HepG2 (cell line): ENCODE data around the gene REPIN1. TPM values are rescaled to one million over a fixed set of nuclear protein-coding genes. Genes with fewer than 3 reads are reported as not detected.
A peak's percentile ranks its signal among the peaks of the same experiment; 100 is the strongest.

Experiments
- HDAC2 ChIP-seq: sonication (generic); formaldehyde crosslinking; IDR thresholded peaks from 2 replicates; pipeline ENCODE4 v1.4.0; 2020; ENCODE audit warnings: missing genetic modification reagents
- HOXA5 ChIP-seq: sonication (generic); formaldehyde crosslinking; IDR thresholded peaks from 2 replicates; pipeline ENCODE4 v1.4.0; 2020; ENCODE audit warnings: missing genetic modification reagents
- MAFK ChIP-seq, 2 experiments: IDR thresholded peaks in 1 of 2; conservative IDR thresholded peaks in 1 of 2; 2 replicates each; pipeline ENCODE4 v1.6.1; 2011; ENCODE audit warnings: improper control_type of control experiment in 2 of 2, low read length in 2 of 2
- MXD3 ChIP-seq: IDR thresholded peaks from 2 replicates; pipeline ENCODE4 v1.6.1; 2016; ENCODE audit warnings: mild to moderate bottlenecking, missing biosample characterization, missing genetic modification reagents
- PAWR ChIP-seq: sonication (generic); formaldehyde crosslinking; IDR thresholded peaks from 2 replicates; pipeline ENCODE4 v1.4.0; 2020; ENCODE audit warnings: missing genetic modification reagents, mild to moderate bottlenecking, borderline replicate concordance
- SMAD9 ChIP-seq: sonication (generic); formaldehyde crosslinking; IDR thresholded peaks from 2 replicates; pipeline ENCODE4 v1.5.1; 2020; ENCODE audit warnings: mild to moderate bottlenecking, missing genetic modification reagents
- STAG1 ChIP-seq: sonication (generic); formaldehyde crosslinking; IDR thresholded peaks from 2 replicates; pipeline ENCODE4 v1.4.0; 2020; ENCODE audit warnings: missing genetic modification reagents
- TAF1 ChIP-seq: sonication (generic); formaldehyde crosslinking; IDR thresholded peaks from 2 replicates; pipeline ENCODE4 v1.4.0; 2020; ENCODE audit warnings: missing genetic modification reagents
- USF2 ChIP-seq, 2 experiments: sonication (generic) in 1 of 2; formaldehyde crosslinking in 1 of 2; IDR thresholded peaks; 2 replicates each; pipeline versions ENCODE4 v1.5.1 to v1.6.1; 2011 to 2020; ENCODE audit warnings: borderline replicate concordance in 1 of 2, low read depth in 1 of 2, low read length in 1 of 2, mild to moderate bottlenecking in 1 of 2, missing genetic modification reagents in 1 of 2, moderate library complexity in 1 of 2
- ZBTB25 ChIP-seq: IDR thresholded peaks from 2 replicates; pipeline ENCODE4 v1.6.1; 2018; ENCODE audit warnings: missing genetic modification reagents
- ZBTB4 ChIP-seq: sonication (generic); formaldehyde crosslinking; IDR thresholded peaks from 2 replicates; pipeline ENCODE4 v1.4.0; 2020; ENCODE audit warnings: missing genetic modification reagents, mild to moderate bottlenecking, borderline replicate concordance
- ZNF17 ChIP-seq: sonication (generic); formaldehyde crosslinking; IDR thresholded peaks from 2 replicates; pipeline ENCODE4 v1.5.0; 2020; ENCODE audit warnings: mild to moderate bottlenecking, missing genetic modification reagents
- ZNF224 ChIP-seq: sonication (generic); formaldehyde crosslinking; IDR thresholded peaks from 2 replicates; pipeline ENCODE4 v1.5.0; 2020; ENCODE audit warnings: mild to moderate bottlenecking, missing genetic modification reagents
- ZNF550 ChIP-seq: sonication (generic); formaldehyde crosslinking; IDR thresholded peaks from 2 replicates; pipeline ENCODE4 v1.4.0; 2020; ENCODE audit warnings: mild to moderate bottlenecking, missing genetic modification reagents, borderline replicate concordance
- ZNF598 ChIP-seq: sonication (generic); formaldehyde crosslinking; IDR thresholded peaks from 2 replicates; pipeline ENCODE4 v1.5.1; 2020; ENCODE audit warnings: mild to moderate bottlenecking, missing genetic modification reagents, borderline replicate concordance
- ZNF709 ChIP-seq: sonication (generic); formaldehyde crosslinking; IDR thresholded peaks from 2 replicates; pipeline ENCODE4 v1.5.0; 2020; ENCODE audit warnings: mild to moderate bottlenecking, missing genetic modification reagents
- polyA plus RNA-seq, 8 experiments: library from polyadenylated mRNA; depleted of rRNA in 3 of 8; stranded (reverse) in 7 of 8; unstranded in 1 of 8; fragments of >200 nt; fragmentation: Illumina TruSeq in 4 of 8; extraction: Trizol in 4 of 8; gene quantifications; 2 replicates each; pipeline versions ENCODE4 v1.2.1 to v1.2.3, GENCODE V29; 2011 to 2016; ENCODE audit warnings: low read depth in 4 of 8, missing spikeins in 1 of 8, mixed read lengths in 1 of 8; ENCODE audit not compliant: insufficient read depth in 1 of 8
- total RNA-seq, 5 experiments: library from RNA; depleted of rRNA; stranded (reverse); fragments of >200 nt; fragmentation: Illumina TruSeq; extraction: Trizol; gene quantifications; 2 replicates each; pipeline ENCODE4 v1.2.3, GENCODE V29; 2016; ENCODE audit warnings: low read depth in 1 of 5
- TF ChIP-seq, protein P1 (sequence below): IDR thresholded peaks from 2 replicates; pipeline ENCODE4 v1.6.1; 2012; ENCODE audit warnings: low read depth, low read length, improper control_type of control experiment
- TF ChIP-seq, protein P2 (sequence below): sonication (generic); formaldehyde crosslinking; IDR thresholded peaks from 2 replicates; pipeline ENCODE4 v1.4.0; 2020; ENCODE audit warnings: missing genetic modification reagents, mild to moderate bottlenecking, borderline replicate concordance

REPIN1 gene
- total and polyA plus RNA-seq, 2 of the 13 experiments (the other 11 are each of a cell fraction or from before 2014, with no cell fraction given): 69.9 to 108 TPM

DNA sequence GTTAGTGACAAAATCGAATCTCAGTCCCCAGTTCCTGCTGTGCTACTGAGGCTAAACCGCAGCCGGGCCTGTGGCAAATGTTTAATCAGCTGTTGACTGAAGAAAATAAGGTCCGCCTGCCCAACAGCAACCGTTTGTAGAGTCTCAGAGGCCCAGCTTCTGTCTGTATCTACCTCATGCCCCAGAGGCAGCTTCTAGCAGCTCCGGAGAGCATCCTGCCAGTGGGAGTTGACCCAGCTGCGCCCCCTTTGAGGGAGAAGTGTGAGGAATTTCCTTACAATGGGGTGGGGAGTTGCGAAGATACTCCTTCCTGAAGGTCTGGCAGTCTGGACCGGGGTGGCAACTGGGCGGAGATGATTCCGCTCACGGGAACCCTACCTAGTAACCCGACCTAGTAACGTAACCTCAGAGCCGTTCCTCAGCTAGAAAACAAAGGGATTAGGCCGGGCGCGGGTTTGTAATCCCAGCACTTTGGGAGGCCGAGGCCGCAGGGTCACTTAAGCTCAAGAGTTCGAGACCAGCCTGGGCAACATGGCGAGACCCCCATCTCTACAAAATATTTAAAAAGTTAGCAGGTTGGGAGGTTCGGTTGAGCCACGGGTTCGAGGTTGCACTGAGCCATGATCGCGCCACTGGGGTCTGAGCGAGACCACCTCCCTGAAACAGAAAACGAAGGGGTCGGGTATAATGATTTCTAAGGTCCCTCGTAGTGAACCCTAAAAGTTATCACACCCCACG, 9.7 kb downstream of the REPIN1 start (continued):
- 0 out of 2 replicates have a peak, but pooled peaks have one; percentile 20 for TF ChIP-seq ZBTB25 (CRISPR knock-in tag)
- TF ChIP-seq, protein P1, sequence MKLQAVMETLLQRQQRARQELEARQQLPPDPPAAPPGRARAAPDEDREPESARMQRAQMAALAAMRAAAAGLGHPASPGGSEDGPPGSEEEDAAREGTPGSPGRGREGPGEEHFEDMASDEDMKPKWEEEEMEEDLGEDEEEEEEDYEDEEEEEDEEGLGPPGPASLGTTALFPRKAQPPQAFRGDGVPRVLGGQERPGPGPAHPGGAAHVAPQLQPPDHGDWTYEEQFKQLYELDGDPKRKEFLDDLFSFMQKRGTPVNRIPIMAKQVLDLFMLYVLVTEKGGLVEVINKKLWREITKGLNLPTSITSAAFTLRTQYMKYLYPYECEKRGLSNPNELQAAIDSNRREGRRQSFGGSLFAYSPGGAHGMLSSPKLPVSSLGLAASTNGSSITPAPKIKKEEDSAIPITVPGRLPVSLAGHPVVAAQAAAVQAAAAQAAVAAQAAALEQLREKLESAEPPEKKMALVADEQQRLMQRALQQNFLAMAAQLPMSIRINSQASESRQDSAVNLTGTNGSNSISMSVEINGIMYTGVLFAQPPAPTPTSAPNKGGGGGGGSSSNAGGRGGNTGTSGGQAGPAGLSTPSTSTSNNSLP: peak; percentile 35; the same call in 1 of the 2 replicates
- no peak for TF ChIP-seq PAWR (CRISPR knock-in tag)
- no peak for TF ChIP-seq MAFK (conservative IDR thresholded peaks at IDR 0.05 in 1 of 2, IDR thresholded peaks at IDR 0.05 in 1 of 2; ENCODE audit: low read length in 2 of 2)
- no peak for TF ChIP-seq ZBTB4 (CRISPR knock-in tag)
- no peak for TF ChIP-seq TAF1 (CRISPR knock-in tag)
- no peak for TF ChIP-seq SMAD9 (CRISPR knock-in tag)
- TF ChIP-seq STAG1: peak; percentile 37; the same call in 1 of the 2 replicates
- peak; percentile 16 for TF ChIP-seq HDAC2 (CRISPR knock-in tag)
- TF ChIP-seq, protein P2, sequence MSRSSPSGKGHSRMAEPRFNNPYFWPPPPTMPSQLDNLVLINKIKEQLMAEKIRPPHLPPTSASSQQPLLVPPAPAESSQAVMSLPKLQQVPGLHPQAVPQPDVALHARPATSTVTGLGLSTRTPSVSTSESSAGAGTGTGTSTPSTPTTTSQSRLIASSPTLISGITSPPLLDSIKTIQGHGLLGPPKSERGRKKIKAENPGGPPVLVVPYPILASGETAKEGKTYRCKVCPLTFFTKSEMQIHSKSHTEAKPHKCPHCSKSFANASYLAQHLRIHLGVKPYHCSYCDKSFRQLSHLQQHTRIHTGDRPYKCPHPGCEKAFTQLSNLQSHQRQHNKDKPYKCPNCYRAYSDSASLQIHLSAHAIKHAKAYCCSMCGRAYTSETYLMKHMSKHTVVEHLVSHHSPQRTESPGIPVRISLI (CRISPR knock-in tag): no peak
- no peak for TF ChIP-seq MXD3
- TF ChIP-seq ZNF224 (CRISPR knock-in tag): 0 out of 2 replicates have a peak, but pooled peaks have one; percentile 81
- TF ChIP-seq ZNF598 (CRISPR knock-in tag): 0 out of 2 replicates have a peak, but pooled peaks have one; percentile 59
- no peak; the same call in 1 of the 2 replicates for TF ChIP-seq HOXA5
- no peak for TF ChIP-seq ZNF17 (CRISPR knock-in tag)
- TF ChIP-seq USF2 (IDR thresholded peaks at IDR 0.05; ENCODE audit: low read depth, low read length): no peak
- no peak for TF ChIP-seq USF2 (CRISPR knock-in tag; IDR thresholded peaks at IDR 0.05; ENCODE audit: borderline replicate concordance)
- no peak for TF ChIP-seq ZNF709
- no peak for TF ChIP-seq ZNF550 (CRISPR knock-in tag)
